SK-N-SH (cell line): Measurements from ENCODE around the gene ADAP1. TPM values are rescaled to one million over a fixed set of nuclear protein-coding genes. Genes with fewer than 3 reads are reported as not detected.
A peak's percentile ranks its signal among the peaks of the same experiment; 100 is the strongest.

Experiments used
- CTCF ChIA-PET: fragments of 300-600, 350-600 bp; formaldehyde crosslinking; extraction: SDS; loops from one replicate; lab custom pipeline; 2021; lab: Yijun Ruan, JAX
- POLR2A ChIA-PET: fragments of 350-600 bp; sonication (Branson Sonifier 250); formaldehyde crosslinking; extraction: SDS; loops from one replicate; lab custom pipeline; 2020; ENCODE audit warnings: antibody characterized with exemption, inconsistent platforms; lab: Yijun Ruan, JAX
- DNase-seq: peaks from one replicate; pipeline ENCODE4 v3.0.0; 2012
- H2AFZ ChIP-seq: fragments of 200-600 bp; sonication (generic); 2 replicates; pipeline ENCODE4 v1.8.1; 2016; ENCODE audit warnings: antibody characterized with exemption, mild to moderate bottlenecking, low read depth
- H3F3A ChIP-seq: fragments of 200-600 bp; sonication (generic); replicated peaks from 2 replicates; pipeline ENCODE3; 2016; ENCODE audit warnings: antibody characterized with exemption, mild to moderate bottlenecking; ENCODE audit not compliant: insufficient read depth
- H3K27ac ChIP-seq, 2 experiments: fragments of 200-500 bp in 1 of 2; fragments of 200-600 bp in 1 of 2; sonication (Bioruptor generic) in 1 of 2; sonication (generic), shearing (Covaris generic) in 1 of 2; 2 replicates each; pipeline versions ENCODE4 v1.5.1 to v1.6.1; 2014 to 2016; ENCODE audit warnings: low read depth in 2 of 2, inconsistent platforms in 1 of 2, low read length in 1 of 2, mild to moderate bottlenecking in 1 of 2, mixed read lengths in 1 of 2
- H3K27me3 ChIP-seq: fragments of 200-600 bp; sonication (generic), shearing (Covaris generic); 2 replicates; pipeline ENCODE4 v1.6.1; 2016; ENCODE audit warnings: mixed run types; ENCODE audit not compliant: insufficient read depth
- H3K36me3 ChIP-seq, 2 experiments: fragments of 200-500 bp in 1 of 2; fragments of 200-600 bp in 1 of 2; sonication (Bioruptor generic) in 1 of 2; sonication (generic) in 1 of 2; replicated peaks in 1 of 2; 2 replicates each; pipeline versions ENCODE3 to v1.5.1; 2014 to 2016; ENCODE audit warnings: low read length in 1 of 2, mild to moderate bottlenecking in 1 of 2; ENCODE audit not compliant: insufficient read depth in 2 of 2, control insufficient read depth in 1 of 2
- H3K4me1 ChIP-seq, 2 experiments: fragments of 200-500 bp in 1 of 2; fragments of 200-600 bp in 1 of 2; sonication (Bioruptor generic) in 1 of 2; sonication (generic), shearing (Covaris generic) in 1 of 2; 2 replicates each; pipeline versions ENCODE4 v1.5.1 to v1.6.1; 2014 to 2016; ENCODE audit warnings: low read depth in 1 of 2, low read length in 1 of 2, mixed run types in 1 of 2; ENCODE audit not compliant: insufficient read depth in 2 of 2, control insufficient read depth in 1 of 2
- H3K4me2 ChIP-seq: fragments of 200-600 bp; sonication (generic), shearing (Covaris generic); 2 replicates; pipeline ENCODE4 v1.6.1; 2017; ENCODE audit warnings: mixed run types
- H3K4me3 ChIP-seq, 2 experiments: fragments of 200-500 bp in 1 of 2; fragments of 200-600 bp in 1 of 2; sonication (Bioruptor generic) in 1 of 2; sonication (generic), shearing (Covaris generic) in 1 of 2; 2 replicates each; pipeline versions ENCODE4 v1.5.1 to v1.8.1; 2014 to 2016; ENCODE audit warnings: low read depth in 2 of 2, inconsistent platforms in 1 of 2, low read length in 1 of 2, mild to moderate bottlenecking in 1 of 2, mixed read lengths in 1 of 2, moderate library complexity in 1 of 2
- H3K79me2 ChIP-seq: fragments of 200-600 bp; sonication (generic); 2 replicates; pipeline ENCODE4 v1.8.1; 2017; ENCODE audit warnings: mild to moderate bottlenecking; ENCODE audit not compliant: insufficient read depth
- H3K9ac ChIP-seq: fragments of 200-600 bp; sonication (generic); 2 replicates; pipeline ENCODE4 v1.6.1; 2017; ENCODE audit warnings: mixed run types
- H3K9me2 ChIP-seq: fragments of 200-600 bp; sonication (generic); 2 replicates; pipeline ENCODE4 v1.6.1; 2017; ENCODE audit warnings: mixed run types
- H3K9me3 ChIP-seq: fragments of 200-600 bp; sonication (generic); 2 replicates; pipeline ENCODE4 v1.6.1; 2017; ENCODE audit warnings: mixed run types, mild to moderate bottlenecking, moderate library complexity
- H4K20me1 ChIP-seq: fragments of 200-600 bp; sonication (generic); 2 replicates; pipeline ENCODE4 v1.6.1; 2017; ENCODE audit warnings: mild to moderate bottlenecking, mixed run types; ENCODE audit not compliant: insufficient read depth
- CHD2 ChIP-seq: fragments of 150-350 bp; IDR thresholded peaks from 2 replicates; pipeline ENCODE4 v1.6.1; 2018; ENCODE audit warnings: low read length; ENCODE audit not compliant: partially characterized antibody
- FOXJ3 ChIP-seq: sonication (generic); formaldehyde crosslinking; IDR thresholded peaks from 2 replicates; pipeline ENCODE4 v1.5.1; 2020; ENCODE audit warnings: mild to moderate bottlenecking, missing genetic modification reagents
- GABPA ChIP-seq: IDR thresholded peaks from 2 replicates; pipeline ENCODE4 v1.4.0; 2012; ENCODE audit warnings: low read depth, mild to moderate bottlenecking
- MEF2A ChIP-seq: IDR thresholded peaks from 2 replicates; pipeline ENCODE4 v1.4.0; 2012; ENCODE audit warnings: low read depth, borderline replicate concordance
- NRF1 ChIP-seq: IDR thresholded peaks from 2 replicates; pipeline ENCODE4 v1.6.1; 2012; ENCODE audit warnings: low read depth, mild to moderate bottlenecking, low read length
- POLR2AphosphoS5 ChIP-seq: IDR thresholded peaks from 2 replicates; pipeline ENCODE4 v1.6.1; 2012; ENCODE audit warnings: low read depth, low read length
- RCOR1 ChIP-seq: fragments of 150-350 bp; IDR thresholded peaks from 2 replicates; pipeline ENCODE4 v1.6.1; 2017; ENCODE audit warnings: antibody characterized with exemption, low read length
- RXRA ChIP-seq: IDR thresholded peaks from 2 replicates; pipeline ENCODE4 v1.4.0; 2012; ENCODE audit warnings: low read depth, mild to moderate bottlenecking, borderline replicate concordance
- SIN3A ChIP-seq: IDR thresholded peaks from 2 replicates; pipeline ENCODE4 v1.6.1; 2012; ENCODE audit warnings: low read depth, mild to moderate bottlenecking, low read length, moderate library complexity, borderline replicate concordance
- TAF1 ChIP-seq: IDR thresholded peaks from 2 replicates; pipeline ENCODE4 v1.6.1; 2012; ENCODE audit warnings: low read depth, mild to moderate bottlenecking, low read length, moderate library complexity, borderline replicate concordance
- TEAD4 ChIP-seq: IDR thresholded peaks from 2 replicates; pipeline ENCODE4 v1.4.0; 2012; ENCODE audit warnings: mild to moderate bottlenecking, borderline replicate concordance; ENCODE audit not compliant: insufficient read depth
- USF1 ChIP-seq: IDR thresholded peaks from 2 replicates; pipeline ENCODE4 v1.4.0; 2012; ENCODE audit warnings: low read depth, borderline replicate concordance
- ZBTB33 ChIP-seq: IDR thresholded peaks from 2 replicates; pipeline ENCODE4 v1.4.0; 2012; ENCODE audit warnings: low read depth, borderline replicate concordance
- WGBS: methylation state at CpG from one replicate; pipeline ENCODE4 v1.1.6; 2017; ENCODE audit warnings: low lambda C conversion rate; 5-methylcytosine and 5-hydroxymethylcytosine counted together
- polyA plus RNA-seq, 3 experiments: library from polyadenylated mRNA; depleted of rRNA; stranded (reverse); fragments of >200 nt; gene quantifications; 2 replicates each; pipeline ENCODE4 v1.2.3, GENCODE V29; 2012
- TF ChIP-seq, protein P1 (sequence below): IDR thresholded peaks from 2 replicates; pipeline ENCODE4 v1.6.1; 2012; ENCODE audit warnings: mild to moderate bottlenecking, low read depth, low read length, moderate library complexity
- TF ChIP-seq, protein P2 (sequence below): fragments of 150-350 bp; IDR thresholded peaks from 2 replicates; pipeline ENCODE4 v1.6.1; 2017; ENCODE audit warnings: antibody characterized with exemption, low read length, low read depth, borderline replicate concordance

The ADAP1 gene
- polyA plus RNA-seq, 1 of the 3 experiments (the other 2 are of a cell fraction) = 3.2 TPM

GRCh38 chr7:901041-901387, 53.5 kb downstream of the ADAP1 start (continued):
- TF ChIP-seq, protein P1, sequence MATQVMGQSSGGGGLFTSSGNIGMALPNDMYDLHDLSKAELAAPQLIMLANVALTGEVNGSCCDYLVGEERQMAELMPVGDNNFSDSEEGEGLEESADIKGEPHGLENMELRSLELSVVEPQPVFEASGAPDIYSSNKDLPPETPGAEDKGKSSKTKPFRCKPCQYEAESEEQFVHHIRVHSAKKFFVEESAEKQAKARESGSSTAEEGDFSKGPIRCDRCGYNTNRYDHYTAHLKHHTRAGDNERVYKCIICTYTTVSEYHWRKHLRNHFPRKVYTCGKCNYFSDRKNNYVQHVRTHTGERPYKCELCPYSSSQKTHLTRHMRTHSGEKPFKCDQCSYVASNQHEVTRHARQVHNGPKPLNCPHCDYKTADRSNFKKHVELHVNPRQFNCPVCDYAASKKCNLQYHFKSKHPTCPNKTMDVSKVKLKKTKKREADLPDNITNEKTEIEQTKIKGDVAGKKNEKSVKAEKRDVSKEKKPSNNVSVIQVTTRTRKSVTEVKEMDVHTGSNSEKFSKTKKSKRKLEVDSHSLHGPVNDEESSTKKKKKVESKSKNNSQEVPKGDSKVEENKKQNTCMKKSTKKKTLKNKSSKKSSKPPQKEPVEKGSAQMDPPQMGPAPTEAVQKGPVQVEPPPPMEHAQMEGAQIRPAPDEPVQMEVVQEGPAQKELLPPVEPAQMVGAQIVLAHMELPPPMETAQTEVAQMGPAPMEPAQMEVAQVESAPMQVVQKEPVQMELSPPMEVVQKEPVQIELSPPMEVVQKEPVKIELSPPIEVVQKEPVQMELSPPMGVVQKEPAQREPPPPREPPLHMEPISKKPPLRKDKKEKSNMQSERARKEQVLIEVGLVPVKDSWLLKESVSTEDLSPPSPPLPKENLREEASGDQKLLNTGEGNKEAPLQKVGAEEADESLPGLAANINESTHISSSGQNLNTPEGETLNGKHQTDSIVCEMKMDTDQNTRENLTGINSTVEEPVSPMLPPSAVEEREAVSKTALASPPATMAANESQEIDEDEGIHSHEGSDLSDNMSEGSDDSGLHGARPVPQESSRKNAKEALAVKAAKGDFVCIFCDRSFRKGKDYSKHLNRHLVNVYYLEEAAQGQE = no peak
- TF ChIP-seq MEF2A (no peak), SIN3A (no peak), NRF1 (no peak), POLR2AphosphoS5 (no peak)
- TF ChIP-seq, protein P2, sequence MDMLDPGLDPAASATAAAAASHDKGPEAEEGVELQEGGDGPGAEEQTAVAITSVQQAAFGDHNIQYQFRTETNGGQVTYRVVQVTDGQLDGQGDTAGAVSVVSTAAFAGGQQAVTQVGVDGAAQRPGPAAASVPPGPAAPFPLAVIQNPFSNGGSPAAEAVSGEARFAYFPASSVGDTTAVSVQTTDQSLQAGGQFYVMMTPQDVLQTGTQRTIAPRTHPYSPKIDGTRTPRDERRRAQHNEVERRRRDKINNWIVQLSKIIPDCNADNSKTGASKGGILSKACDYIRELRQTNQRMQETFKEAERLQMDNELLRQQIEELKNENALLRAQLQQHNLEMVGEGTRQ = no peak

GRCh38 chr7:900331-901040, 54.0 kb downstream of the ADAP1 start:
- Histone ChIP-seq H3K27ac (peak overlapping the region in 1 of 2 experiments; percentile 39; a peak in 1 of 4 replicates), H2AFZ (no peak overlapping the region), H3K36me3 (peaks cover 0 to 23% of the 10 kb centered on the region in 2 experiments)
- TF ChIP-seq RCOR1 (no peak), ZBTB33 (no peak), TAF1 (no peak), SIN3A (no peak), GABPA (no peak), USF1 (no peak), FOXJ3 (CRISPR knock-in tag) (no peak), CHD2 (no peak), RXRA (no peak), TEAD4 (no peak)
- TF ChIP-seq, protein P2 = no peak
- TF ChIP-seq, protein P1 = no peak
- TF ChIP-seq, all 33 proteins: peak for 0
- Histone ChIP-seq H3K4me1 (peaks cover 14 to 19% of the 10 kb centered on the region in 2 experiments; a peak in 3 of 4 replicates), H3K9ac (0 out of 2 replicates have a peak overlapping the region, but pooled peaks have one; percentile 2), H3F3A (peaks cover 9% of the 10 kb centered on the region), H3K4me3 (no peak overlapping the region), H3K9me3 (no peaks in the 10 kb centered on the region), H3K27me3 (no peaks in the 10 kb centered on the region), H3K79me2 (no peaks in the 10 kb centered on the region), H4K20me1 (no peaks in the 10 kb centered on the region), H3K4me2 (no peak overlapping the region), H3K9me2 (no peaks in the 10 kb centered on the region)
- WGBS = 90% methylated on average over 12 of the region's 26 CpGs
- CTCF ChIA-PET = interaction anchor here (0.6 to 3.6 kb wide), 9 partner anchors 9 to 728 kb away, joined by 3 to 15 read pairs (median 3); partner anchors contain the start of genes GET4 and GPR146
- POLR2A ChIA-PET = interaction anchor here (1.2 to 1.5 kb wide), 3 partner anchors 9 to 133 kb away, joined by 3 to 5 read pairs (median 4); partner anchors contain the start of gene GET4
- no peak for DNase-seq
